Skeletal muscle cell (primary cell): ENCODE data around the gene PRAMEF12.
"Not testable (repeated sequence)": the region's sequence is repeated elsewhere in the genome, so short reads cannot be mapped to it uniquely, and the experiment has no call there.

Source experiments
- DNase-seq: peaks from one replicate; pipeline ENCODE4 v3.0.0-alpha.2; 2010; ENCODE audit warnings: low read depth
- H3K4me3 ChIP-seq: 2 replicates; pipeline ENCODE4 v1.5.1; 2011; ENCODE audit warnings: low read depth, mild to moderate bottlenecking, control low read depth, low read length, moderate library complexity

Gene PRAMEF12

GRCh38 chr1:12769031-12769430 lies 4.5 kb upstream of the PRAMEF12 start:
- no peak for DNase-seq
- H3K4me3 ChIP-seq = no peak overlapping the region

- H3K4me3 ChIP-seq = no peak overlapping the region
- DNase-seq = no peak
Measured at GRCh38 chr1:12769976-12770505, 3.5 kb upstream of the PRAMEF12 start.

GRCh38 chr1:12770620-12771019 lies 2.9 kb upstream of the PRAMEF12 start:
- no peak overlapping the region for H3K4me3 ChIP-seq
- no peak for DNase-seq

- DNase-seq = no peak
- no peak overlapping the region for H3K4me3 ChIP-seq
Measured at GRCh38 chr1:12771186-12771585, 2.4 kb upstream of the PRAMEF12 start.

- no peak for DNase-seq
- H3K4me3 ChIP-seq = no peak overlapping the region
Measured at GRCh38 chr1:12772520-12772919, 1.0 kb upstream of the PRAMEF12 start.

GRCh38 chr1:12774801-12775345 lies 1.3 kb downstream of the PRAMEF12 start:
- no peak for DNase-seq
- no peak overlapping the region for H3K4me3 ChIP-seq

- DNase-seq = no peak
- H3K4me3 ChIP-seq = no peak overlapping the region
Measured at GRCh38 chr1:12775443-12775842, 1.9 kb downstream of the PRAMEF12 start.

GRCh38 chr1:12776801-12777557 lies 3.4 kb downstream of the PRAMEF12 start:
- no peak overlapping the region for H3K4me3 ChIP-seq
- DNase-seq = no peak

- no peak for DNase-seq
- H3K4me3 ChIP-seq = no peak overlapping the region
Measured at GRCh38 chr1:12778061-12778460, 4.5 kb downstream of the PRAMEF12 start.

- no peak overlapping the region for H3K4me3 ChIP-seq
- DNase-seq = no peak
Measured at GRCh38 chr1:12778907-12779306, 5.4 kb downstream of the PRAMEF12 start.

GRCh38 chr1:12781488-12781887 lies 8.0 kb downstream of the PRAMEF12 start:
- H3K4me3 ChIP-seq, DNase-seq: not testable (repeated sequence)

- not testable (repeated sequence) for DNase-seq, H3K4me3 ChIP-seq
Measured at GRCh38 chr1:12783783-12784182, 10.2 kb downstream of the PRAMEF12 start.

GRCh38 chr1:12784729-12785128 lies 11.2 kb downstream of the PRAMEF12 start:
- H3K4me3 ChIP-seq, DNase-seq: not testable (repeated sequence)

GRCh38 chr1:12791097-12791496 lies 17.6 kb downstream of the PRAMEF12 start, which contains the start of gene PRAMEF1:
Gene PRAMEF1 (plus strand): TSS chr1:12791397. CDS start chr1:12793228, 1,831 bp downstream.
- not testable (repeated sequence) for H3K4me3 ChIP-seq, DNase-seq

GRCh38 chr1:12798911-12799310 lies 25.4 kb downstream of the PRAMEF12 start:
- DNase-seq = no peak
- H3K4me3 ChIP-seq = no peak overlapping the region

GRCh38 chr1:12799730-12800129 lies 26.2 kb downstream of the PRAMEF12 start:
- no peak for DNase-seq
- no peak overlapping the region for H3K4me3 ChIP-seq

GRCh38 chr1:12809933-12810332 lies 36.4 kb downstream of the PRAMEF12 start:
- H3K4me3 ChIP-seq = no peak overlapping the region
- no peak for DNase-seq

GRCh38 chr1:12810691-12811408 lies 37.3 kb downstream of the PRAMEF12 start:
- DNase-seq = no peak
- no peak overlapping the region for H3K4me3 ChIP-seq

- no peak for DNase-seq
- H3K4me3 ChIP-seq = no peak overlapping the region
Measured at GRCh38 chr1:12811409-12811784, 37.9 kb downstream of the PRAMEF12 start.

- not testable (repeated sequence) for DNase-seq, H3K4me3 ChIP-seq
Measured at GRCh38 chr1:12819061-12819460, 45.5 kb downstream of the PRAMEF12 start.
